Measurements from ENCODE around the gene TNKS2. TPM values are rescaled to one million over a fixed set of nuclear protein-coding genes. Genes with fewer than 3 reads are reported as not detected.
A peak's percentile ranks its signal among the peaks of the same experiment; 100 is the strongest.

The TNKS2 gene
- total and polyA plus RNA-seq, 12 donors = 4.7 to 21.1 (median 14.0) TPM

- Histone ChIP-seq H3K27ac (no peak overlapping the region), H3K4me3 (no peak overlapping the region), H3K27me3 (no peaks in the 10 kb centered on the region), H3K9me3 (no peaks in the 10 kb centered on the region), H3K4me1 (no peaks in the 10 kb centered on the region), H3K36me3 (peaks cover 0 to 100% (median 60%) of the 10 kb centered on the region in 9 donors)
- ATAC-seq (no peak), DNase-seq (no peak)
- WGBS, 2 donors = 84 to 88% methylated on average over 2 of the region's 2 CpGs
- TF ChIP-seq CTCF (IDR thresholded peaks at IDR 0.05) = no peak
- intact Hi-C loops (cut with DNase I) = loop anchor here in 2 of 10 donors (5.0 kb wide), 1 partner anchor 33 kb away; no protein-coding TSS in a partner anchor
Observed at GRCh38 chr10:91829268-91829667, 31.0 kb downstream of the TNKS2 start.

- Histone ChIP-seq H3K4me1 (no peaks in the 10 kb centered on the region), H3K27ac (no peak overlapping the region), H3K36me3 (peaks cover 0 to 100% (median 57%) of the 10 kb centered on the region in 9 donors), H3K27me3 (no peaks in the 10 kb centered on the region), H3K4me3 (no peak overlapping the region), H3K9me3 (no peaks in the 10 kb centered on the region)
- DNase-seq = no peak
- ATAC-seq = no peak
- intact Hi-C loops (cut with DNase I) = no loop called here
- TF ChIP-seq CTCF (IDR thresholded peaks at IDR 0.05) = no peak
- WGBS, 2 donors = 91% methylated on average over 3 of the region's 3 CpGs
Observed at GRCh38 chr10:91838199-91838598, 40.0 kb downstream of the TNKS2 start.

GRCh38 chr10:91843083-91843482, 44.9 kb downstream of the TNKS2 start:
- Histone ChIP-seq H3K27ac (no peak overlapping the region), H3K9me3 (no peaks in the 10 kb centered on the region), H3K36me3 (peaks cover 0 to 100% (median 53%) of the 10 kb centered on the region in 9 donors), H3K4me1 (no peaks in the 10 kb centered on the region), H3K4me3 (no peak overlapping the region), H3K27me3 (no peaks in the 10 kb centered on the region)
- DNase-seq (no peak), ATAC-seq (no peak)
- no peak for TF ChIP-seq CTCF (IDR thresholded peaks at IDR 0.05)
- intact Hi-C loops (cut with DNase I) = no loop called here

- WGBS, 2 donors = 88 to 89% methylated on average over 6 of the region's 6 CpGs
- peak in 5 of 9 donors; percentile 9 to 38 (median 28) for TF ChIP-seq CTCF (IDR thresholded peaks at IDR 0.05)
Observed at GRCh38 chr10:91856637-91857036, 58.4 kb downstream of the TNKS2 start.

More at GRCh38 chr10:91856637-91857036, 58.4 kb downstream of the TNKS2 start:
- ATAC-seq = no peak
- Histone ChIP-seq H3K27ac (no peak overlapping the region), H3K36me3 (peaks cover 0 to 100% (median 70%) of the 10 kb centered on the region in 9 donors), H3K4me1 (no peaks in the 10 kb centered on the region), H3K9me3 (no peaks in the 10 kb centered on the region), H3K4me3 (no peak overlapping the region), H3K27me3 (no peaks in the 10 kb centered on the region)
- intact Hi-C loops (cut with DNase I) = loop anchor here in 2 of 10 donors (10.0 kb wide), 2 partner anchors 58 to 108 kb away; no protein-coding TSS in a partner anchor
- DNase-seq = no peak

Data from heart right ventricle (tissue), 16 donors.